Stimulated activated CD4-positive, alpha-beta T cell treated with anti-CD3 and anti-CD28 coated beads, Interleukin-15, amount 100 ng/mL, for 24 hours (primary cell): Measurements from ENCODE around the gene HDGF.

Experiments
- DNase-seq: peaks from one replicate; pipeline ENCODE4 v3.0.0-alpha.2; 2020

Gene HDGF

DNA sequence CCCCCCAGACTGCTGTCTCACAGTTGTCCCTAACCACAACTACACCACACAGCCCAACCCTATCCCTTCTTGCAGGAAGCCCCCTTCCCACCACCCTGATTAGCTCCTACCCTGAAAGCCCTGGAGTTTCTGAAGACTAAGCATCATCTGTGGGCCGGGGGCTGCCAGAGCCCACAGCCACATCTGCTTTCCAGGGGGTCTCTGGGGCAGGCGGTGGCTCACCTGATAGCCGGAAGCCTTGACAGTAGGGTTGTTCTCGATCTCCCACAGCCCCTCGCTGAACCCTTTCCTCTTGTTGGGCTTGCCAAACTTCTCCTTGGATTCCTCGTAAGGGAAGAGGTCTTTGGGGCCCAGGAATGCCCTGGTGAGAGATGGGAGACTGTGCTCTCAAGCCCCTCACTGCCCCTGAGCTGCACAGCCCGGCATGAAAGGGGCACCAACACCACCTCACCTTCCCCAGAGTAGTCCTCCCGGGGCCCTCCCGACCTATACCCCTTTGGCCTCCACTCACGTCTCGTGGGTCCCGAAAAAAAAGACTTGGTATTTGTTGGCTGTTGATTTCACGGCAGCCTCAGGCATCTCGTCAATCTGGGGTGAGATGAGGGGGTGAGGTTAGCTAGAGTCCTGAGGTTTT lies 6.6 kb downstream of the HDGF start:
- no peak for DNase-seq

DNA sequence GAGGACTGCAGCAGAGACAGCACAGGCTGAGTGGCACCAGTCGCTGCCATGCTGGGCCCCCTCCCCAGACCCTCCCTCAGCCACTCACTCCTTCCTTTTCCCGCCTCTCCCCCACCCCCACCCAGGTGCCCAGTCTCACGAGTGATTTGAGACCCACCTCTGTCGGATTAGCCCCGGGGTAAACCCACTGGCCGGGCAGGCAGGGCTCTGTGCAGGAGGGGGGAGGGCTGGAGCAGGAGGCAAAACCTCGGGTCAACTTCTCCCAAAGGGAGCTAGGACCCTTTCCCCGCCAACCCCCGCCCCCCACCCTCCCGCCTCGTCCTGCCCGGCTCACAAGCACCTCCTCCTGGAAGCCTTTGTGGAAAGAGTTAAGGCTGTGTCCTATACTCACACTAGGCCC lies 7.1 kb downstream of the HDGF start:
- DNase-seq = no peak

DNA sequence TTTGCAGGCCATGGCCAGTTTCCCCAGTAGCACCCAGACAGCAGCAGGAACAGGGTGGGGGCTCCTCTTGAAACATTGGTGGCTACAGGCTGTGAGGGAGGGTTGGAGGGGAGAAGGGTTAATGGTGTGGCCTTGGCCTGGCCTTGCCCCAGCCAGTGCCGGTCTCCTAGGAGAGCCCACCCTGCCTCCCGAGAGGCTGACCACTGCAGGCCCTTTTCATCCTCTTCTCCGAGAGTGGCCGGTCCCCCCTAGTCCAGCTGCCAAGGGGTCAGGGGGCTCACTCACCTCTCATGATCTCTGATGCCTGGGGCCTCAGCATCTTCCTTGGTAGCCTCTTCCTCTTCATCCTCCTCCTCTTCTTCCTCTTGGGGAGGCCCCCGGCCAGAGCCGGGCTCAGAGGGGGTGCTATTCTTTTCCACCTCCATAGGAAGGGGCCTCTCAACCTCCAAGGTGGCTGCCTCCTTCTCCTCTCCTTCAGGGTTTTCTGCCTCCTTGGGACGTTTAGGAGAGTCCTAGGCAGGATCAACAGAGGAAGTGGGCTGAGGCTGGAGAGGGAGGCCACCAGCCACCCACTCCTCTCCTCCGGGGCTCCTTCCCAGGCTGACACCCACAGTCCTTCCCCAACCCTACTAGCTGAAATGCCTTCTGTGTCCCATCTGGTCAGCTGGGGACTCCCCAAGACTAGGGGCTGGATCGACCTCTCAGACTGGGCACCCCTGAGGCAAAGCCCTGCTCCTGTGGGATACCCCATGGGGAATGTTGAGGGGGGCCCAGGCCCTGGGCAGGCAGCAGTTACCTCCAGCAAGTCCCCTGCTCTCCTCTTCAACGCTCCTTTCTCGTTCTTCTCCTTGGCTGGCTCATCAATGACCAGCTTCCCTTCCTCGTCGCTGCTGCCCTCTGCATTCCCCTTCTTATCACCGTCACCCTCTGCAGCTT lies 7.8 kb downstream of the HDGF start:
- DNase-seq = no peak

DNA sequence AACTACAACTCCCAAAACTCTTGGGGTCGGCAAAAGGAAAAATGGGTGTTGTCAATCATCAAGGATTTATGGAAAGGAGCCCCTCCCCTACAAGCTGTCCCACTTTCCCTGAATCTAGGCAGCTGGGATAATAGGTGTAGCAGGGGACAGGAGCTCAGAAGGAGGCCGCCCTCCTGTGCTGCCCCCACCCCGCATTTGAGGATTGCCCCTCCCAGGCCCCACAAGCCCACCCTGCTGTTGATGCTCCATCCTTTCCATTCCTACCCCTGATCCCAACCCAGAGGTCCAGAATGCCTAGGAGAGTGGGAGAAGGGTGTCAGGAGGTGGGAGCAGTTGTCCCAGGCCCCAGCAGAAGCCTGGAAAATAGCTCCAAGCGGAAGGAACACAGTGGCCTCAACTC lies 8.7 kb downstream of the HDGF start:
- DNase-seq = no peak

DNA sequence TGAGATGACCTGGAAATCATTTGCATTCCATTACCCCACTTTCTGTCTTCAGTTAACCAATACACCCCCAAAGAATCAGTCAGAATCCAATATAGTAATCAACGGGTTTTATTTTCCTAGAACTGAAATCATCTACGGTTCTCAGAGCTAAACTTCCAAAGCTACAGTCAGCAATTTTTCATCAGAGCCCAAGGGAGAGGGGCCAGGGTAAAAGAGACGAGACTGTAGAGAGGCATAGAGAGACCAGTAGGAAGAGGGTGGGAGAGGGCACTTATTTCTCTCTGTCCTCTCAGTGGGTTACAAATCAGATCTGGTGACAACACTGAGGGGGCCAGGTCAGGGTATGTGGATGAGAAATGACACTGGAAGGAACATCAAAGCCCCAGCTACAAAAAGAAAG lies 9.5 kb downstream of the HDGF start:
- DNase-seq = no peak

DNA sequence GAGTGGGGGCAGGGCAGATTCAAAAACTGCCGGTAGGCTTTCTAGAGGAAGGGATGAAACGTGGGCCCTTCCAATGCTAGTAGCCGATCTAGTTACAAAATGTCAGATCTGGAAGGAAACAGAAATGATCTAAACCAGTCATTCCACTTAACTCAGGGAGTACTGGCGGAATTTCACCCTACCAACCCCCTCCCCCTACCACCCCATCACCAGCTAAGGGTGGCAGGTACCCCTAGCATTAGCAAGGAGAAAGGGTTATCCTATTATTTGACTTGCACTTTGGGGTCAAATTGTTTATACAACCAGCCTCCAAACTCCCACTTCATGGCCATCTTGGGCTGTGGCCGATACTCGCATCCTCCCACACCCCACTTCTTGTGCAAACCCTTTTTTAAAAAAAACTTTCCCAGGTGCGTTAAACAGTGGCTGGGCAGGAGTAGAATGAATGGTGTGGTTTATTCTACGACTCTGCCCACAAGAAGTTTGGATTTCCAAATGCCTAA lies 9.9 kb downstream of the HDGF start:
- DNase-seq = no peak

DNA sequence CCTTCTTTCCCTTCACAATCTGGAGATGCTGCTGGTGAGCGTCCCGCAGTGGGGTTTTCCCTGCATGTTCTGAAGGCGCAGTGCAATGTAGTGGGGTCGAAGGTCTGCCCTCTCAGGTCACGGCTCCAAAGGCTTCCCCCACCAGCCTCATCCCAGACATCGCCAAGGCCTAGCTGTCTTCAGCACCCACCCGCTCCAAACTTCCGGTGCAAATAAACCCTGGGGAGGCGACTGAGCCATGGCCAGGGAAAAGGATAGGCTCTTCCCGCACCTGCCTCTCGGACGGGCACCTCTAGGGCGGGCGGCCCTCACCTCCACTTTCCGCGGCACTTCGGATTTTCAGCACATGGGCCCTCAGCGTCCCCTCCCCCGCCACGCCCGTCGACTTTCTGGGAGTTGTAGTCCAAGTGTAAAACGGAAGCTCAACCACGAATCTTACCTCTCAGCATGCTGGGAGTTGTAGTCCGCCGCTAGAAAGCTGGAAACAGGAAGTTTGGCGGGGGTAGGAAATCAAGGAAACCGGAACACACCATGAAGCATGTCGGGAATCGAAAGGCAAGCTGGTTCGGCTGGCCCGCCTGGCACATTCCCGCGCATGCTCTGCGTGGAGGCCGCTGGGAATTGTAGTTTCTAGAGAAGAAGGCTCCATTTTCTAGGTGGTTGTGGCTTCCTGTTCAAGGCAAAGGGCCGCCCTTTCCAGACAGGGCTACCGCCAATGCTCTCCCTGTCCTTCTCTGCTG lies 10.6 kb downstream of the HDGF start, which contains the start of gene MRPL24:
Gene MRPL24 (minus strand): TSS at position 348 of the 740 bp plus-strand sequence. CDS start 2,384 bp downstream, outside the sequence.
- DNase-seq = peak; percentile 98

DNA sequence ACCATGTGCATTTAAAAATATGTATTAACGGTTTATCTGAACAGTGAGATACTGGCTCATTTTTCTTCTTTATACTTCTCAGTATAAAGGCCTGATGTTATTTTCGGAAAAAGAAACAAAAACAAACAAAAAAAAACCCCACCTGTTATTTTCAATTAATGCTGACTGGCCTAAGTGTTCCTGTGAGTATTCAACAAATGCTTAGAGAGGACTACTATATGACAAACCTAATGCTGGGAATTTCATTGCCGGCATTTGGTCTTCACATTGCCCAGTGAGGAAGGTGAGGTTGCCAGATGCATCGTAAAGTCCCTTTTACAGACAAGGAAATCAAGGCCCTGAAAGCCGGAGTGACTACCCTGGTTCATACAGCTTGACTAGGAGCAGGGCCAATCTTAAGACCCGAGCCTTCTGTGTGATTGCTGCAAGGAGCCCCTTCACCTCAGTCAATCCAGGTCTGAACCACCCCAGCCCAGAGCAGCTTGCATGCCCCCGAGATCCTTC lies 11.2 kb downstream of the HDGF start:
- no peak for DNase-seq

DNA sequence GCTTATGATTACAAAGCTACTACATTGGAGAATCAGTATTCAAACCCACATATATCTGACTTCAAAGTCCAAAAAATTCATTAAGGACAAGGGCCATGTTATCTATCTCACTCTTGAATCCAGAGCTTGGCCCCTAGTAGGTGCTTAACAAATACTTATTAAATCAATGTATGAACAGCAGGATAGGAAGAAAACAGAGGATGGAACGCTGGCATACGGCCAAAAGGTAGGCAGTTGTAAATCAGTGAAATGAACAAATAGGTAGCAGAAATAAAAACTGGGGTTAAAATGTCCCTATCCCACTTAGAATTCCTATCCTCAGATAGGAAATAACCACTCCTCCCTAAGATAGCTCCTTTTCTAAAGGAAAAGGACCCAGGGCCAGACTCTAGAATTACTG lies 12.6 kb downstream of the HDGF start:
- DNase-seq = no peak

DNA sequence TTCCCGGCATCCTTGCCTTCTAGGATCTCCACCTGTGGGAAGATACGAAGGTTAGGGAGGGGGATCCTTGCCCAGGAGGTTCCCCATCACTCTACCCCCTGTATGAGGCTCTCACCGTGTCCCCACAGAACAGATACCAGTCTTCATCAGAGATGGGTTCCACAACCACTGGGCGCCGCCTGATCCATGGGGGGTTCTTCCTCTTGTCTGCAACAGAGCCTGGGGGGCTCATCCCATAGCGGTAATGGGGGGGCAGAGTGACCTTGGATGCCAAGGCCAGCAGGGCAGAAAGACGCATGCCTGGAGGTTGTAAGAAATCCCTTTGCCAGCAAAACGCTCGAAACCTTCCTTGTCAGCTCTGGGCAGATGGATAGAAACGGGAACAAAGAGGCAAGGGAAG lies 13.1 kb downstream of the HDGF start:
- no peak for DNase-seq

DNA sequence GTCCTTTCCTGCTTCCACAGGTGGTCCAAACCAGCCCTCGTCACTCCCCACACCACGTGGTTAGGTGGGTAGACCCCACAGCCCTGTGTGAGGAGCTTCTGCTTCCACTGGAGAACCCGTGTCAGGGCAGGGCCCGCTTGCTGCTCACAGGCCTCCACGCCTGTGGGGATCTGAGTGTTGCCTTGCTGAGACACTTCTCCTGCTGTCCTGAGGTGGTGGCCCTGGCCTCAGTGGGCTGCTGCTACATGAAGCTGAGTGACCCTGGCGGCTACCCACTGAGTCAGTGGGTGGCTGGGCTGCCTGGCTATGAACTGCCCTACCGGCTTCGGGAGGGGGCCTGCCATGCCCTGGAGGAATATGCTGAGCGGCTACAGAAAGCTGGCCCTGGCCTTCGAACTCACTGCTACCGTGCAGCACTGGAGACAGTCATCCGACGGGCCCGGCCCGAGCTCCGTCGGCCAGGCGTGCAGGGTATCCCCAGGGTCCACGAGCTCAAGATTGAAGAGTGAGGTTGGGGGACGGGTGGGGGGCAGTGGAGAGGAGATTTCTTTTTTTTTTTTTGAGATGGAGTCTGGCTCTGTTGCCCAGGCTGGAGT lies 17.4 kb downstream of the HDGF start:
- no peak for DNase-seq

DNA sequence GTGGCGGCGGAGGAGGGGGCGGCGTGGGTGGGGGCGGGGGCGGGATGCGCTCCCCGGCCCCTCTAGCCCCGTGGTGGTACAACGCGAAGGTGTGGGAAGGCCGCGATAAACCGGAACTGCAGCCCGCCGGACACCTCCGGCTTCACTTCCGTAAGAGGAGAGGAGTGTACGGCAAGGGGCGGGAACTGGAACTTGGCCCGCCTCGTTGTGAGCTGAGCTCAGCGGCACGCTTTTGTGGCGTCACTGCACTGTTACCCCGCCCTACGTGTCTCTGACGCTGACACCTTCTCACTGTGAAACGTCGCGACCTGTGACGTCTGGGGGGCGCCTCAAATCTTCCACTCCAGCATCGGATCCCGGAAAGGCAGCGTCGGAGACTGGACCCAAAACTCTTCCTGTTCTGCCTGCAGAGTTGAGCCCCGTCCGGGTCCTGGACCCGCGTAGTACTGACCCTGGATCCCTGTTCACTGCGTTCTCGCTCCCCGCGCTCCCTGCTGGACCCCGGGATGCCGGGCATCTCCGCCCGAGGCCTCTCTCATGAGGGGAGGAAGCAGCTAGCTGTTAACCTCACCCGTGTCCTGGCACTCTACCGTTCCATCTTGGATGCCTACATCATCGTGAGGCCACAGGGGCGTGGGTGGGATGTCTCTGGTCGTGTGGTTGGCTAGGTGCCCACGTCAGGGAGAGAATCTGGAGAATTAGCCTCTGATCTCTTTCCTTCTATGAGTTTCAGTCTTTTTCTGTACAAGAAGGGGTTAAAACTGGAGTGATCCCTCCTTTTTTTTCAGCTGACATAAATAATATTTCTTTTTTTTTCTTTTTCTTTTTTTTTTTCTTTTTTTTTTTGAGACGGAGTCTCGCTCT lies 22.6 kb downstream of the HDGF start, which contains the start of gene ISG20L2:
Gene ISG20L2 (minus strand): TSS at position 168 of the 864 bp plus-strand sequence. CDS start 1,114 bp downstream, outside the sequence.
- peak; percentile 98 for DNase-seq

DNA sequence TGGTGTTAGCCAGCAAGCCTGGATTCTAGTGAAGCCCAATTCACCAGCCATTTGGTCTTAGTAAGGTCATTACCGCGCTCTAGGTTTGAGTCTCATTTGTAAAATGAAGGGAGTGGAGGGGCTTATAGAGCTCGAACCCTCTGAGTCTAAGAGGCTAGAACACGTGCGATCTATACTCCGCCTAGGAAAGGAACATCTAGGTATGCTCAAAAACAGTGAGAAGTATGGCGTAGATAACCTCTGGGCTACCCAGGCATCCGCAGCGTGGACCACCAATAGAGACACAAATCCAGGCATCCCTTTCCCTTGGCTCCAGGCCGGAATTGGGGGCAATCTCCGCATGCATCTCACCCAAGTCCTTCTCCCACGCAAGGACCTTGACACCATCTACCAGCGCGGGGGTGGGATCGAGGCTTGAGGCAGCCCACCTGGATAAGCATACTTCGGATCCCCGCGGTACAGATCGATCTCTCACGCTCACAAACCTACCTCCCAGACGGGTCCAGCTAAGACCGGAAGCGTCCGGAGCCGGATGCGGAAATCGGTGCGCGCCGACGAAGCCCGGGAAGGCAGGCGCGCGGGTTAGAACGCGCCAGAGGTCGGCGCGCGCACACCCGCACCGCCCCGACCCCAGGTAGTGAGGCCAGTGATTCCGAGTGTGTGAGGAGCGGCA lies 23.4 kb downstream of the HDGF start, which contains the start of gene METTL25B:
Gene METTL25B (plus strand): TSS at position 544 of the 673 bp plus-strand sequence. CDS start 636 bp downstream, outside the sequence.
- peak; percentile 89 for DNase-seq

DNA sequence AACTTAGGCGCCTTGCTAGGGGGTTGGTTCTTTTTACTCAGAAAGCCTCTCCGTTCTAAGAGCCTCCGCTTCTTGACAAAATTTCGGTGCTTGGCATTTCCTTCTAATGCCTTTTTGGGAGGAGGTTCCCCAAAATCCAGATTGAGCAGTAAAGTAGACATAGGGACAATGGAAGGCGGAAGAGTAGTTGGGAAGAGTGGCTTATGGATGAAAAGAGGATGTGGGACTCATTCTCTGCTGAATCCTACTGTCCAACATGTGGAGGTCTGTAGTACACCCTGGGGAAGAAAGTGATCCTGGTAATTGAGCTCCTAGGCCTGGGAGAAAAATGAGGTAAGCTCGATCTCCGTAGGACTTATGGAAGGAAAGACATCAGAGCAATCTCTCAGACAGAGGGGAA lies 24.0 kb downstream of the HDGF start:
- DNase-seq = no peak

DNA sequence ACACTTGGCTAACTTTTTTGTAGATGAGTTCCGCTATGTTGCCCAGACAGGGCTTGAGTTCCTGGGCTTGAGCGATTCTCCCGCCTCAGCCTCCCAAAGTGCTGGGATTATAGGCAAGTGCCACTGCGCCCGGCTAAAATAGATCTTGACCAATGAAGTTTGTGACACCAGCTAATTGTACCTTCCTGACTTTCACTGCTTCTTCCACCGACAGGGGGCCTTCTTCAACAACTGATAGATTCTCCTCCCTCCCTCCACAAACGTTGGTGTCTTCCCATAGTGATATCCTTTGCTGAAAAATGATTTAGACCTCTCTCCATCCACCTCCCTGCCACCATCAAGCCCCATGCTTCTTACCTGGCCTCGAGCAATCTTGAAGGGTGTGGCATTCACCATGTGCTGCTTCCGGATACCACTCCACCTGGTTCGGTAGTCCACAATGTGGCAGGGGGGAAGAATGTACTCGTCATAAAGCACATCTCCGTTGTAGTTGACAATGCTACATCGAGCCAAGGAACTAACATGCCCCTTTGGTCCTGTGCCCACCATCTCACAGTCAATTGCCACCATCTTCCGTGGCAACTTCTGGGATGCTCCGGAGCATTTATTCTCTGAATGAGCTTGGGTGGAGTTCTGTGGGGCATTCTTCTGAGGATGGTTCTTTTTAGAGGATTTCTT lies 24.8 kb downstream of the HDGF start:
- peak; percentile 70 for DNase-seq

DNA sequence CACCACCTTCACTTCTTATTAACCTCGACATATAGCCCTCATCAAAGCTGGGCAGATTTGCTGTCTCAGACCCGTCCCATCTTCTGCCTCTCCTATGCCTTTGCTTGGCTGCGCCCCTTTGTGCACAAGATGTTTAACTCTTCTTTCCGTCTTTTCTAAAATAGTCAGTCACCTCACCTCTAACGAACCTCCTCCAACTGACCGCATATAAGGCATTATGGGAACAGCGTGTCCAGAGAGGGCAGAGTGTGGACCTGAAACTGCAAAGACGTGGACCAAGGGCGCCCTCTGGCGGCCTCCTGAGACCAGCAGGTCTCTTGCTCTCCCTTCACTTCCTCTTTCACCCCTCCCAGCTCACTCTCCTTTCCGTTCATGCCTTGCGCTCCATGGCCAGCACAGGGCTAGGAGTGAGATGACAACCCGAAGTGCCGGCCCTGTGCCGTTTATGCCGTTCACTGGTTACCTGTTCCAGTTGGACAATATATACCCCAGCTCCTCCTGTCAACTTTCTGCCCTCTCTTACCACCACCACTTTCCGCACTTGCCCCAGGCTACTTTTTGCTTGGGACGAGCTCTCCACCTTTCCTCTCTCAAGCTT lies 25.7 kb downstream of the HDGF start:
- peak; percentile 86 for DNase-seq

DNA sequence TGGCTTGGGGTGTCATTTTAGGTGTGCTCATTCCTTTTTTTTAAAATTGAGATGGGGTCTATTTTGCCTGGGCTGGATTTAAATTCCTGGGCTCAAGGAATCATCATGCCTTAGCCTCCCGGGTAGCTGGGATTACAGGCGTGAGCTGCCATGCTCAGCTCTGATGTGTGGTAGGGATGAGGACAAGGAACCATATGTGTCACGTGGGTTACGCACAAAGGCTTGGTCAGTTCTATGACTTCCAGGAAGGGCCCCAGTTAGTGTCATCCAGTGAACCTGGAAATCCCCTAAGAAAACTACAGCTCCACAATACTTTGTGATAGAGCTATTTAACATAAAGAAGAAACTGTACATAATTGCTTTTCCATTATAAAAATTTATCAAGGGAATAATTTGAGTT lies 29.9 kb downstream of the HDGF start:
- no peak for DNase-seq

DNA sequence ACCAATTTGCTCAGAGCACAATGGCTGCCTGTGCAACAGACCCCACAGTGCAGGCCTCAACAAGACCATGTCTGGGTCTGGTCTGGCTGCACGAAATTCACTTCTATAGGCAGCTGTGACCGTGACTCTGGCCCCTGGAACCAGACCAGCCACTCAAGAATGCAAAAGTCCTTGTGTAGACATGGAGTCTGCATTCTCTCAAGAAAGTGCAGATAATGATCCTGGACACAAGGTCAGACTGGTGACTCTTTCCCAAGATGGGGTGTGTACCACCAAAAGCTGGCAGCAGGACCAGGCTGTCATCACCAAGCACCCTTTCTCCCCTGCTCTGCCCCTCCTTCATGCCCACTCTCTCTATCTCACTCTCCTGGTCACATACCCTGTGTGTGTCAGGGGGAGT lies 30.3 kb downstream of the HDGF start:
- DNase-seq = no peak

DNA sequence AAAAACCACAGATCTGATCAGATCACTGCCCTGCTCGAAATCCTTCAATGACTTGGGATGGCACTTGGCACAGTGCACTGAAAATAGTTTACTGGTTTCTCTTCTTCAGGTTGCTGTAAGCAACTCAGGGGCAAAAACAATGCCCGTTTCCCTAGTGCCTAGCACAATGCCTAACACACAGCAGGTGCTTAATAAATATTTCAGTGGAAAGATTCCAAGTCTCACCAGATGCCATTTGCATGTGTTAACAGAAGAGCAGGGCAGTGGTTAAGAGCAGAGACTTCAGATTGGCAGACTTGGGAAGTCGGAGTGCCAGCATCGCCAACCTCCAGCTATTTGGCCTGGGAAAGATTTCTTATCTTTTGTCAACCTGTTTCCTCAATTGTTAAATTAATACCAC lies 34.1 kb downstream of the HDGF start:
- DNase-seq = no peak

DNA sequence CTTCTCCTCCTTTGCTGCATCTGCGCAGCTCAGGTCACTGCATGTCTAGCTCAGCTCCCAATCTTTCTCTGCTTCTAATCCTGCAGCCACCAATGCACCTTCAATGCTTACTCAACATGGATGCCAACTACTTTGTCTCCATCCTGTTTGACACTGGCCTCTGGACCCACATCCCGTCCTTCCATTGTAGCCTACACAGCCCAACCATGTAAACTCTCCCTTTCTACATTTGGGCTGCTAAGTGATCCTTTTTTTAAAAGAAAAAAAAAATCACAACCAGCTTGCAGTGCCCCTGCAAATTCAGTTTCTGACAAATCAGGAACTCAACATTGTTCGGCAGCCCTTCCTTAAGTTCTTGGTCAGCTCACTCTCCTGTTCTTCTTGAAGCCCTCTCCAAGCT lies 36.6 kb downstream of the HDGF start:
- DNase-seq = no peak
